ENCODE measurements around the gene NOP58. TPM values are rescaled to one million over a fixed set of nuclear protein-coding genes. Genes with fewer than 3 reads are reported as not detected.
A peak's percentile ranks its signal among the peaks of the same experiment; 100 is the strongest.

Gene NOP58
- total and polyA plus RNA-seq, 2 of the 4 experiments (the other 2 are of a cell fraction): 45.3 to 54.0 TPM

DNA sequence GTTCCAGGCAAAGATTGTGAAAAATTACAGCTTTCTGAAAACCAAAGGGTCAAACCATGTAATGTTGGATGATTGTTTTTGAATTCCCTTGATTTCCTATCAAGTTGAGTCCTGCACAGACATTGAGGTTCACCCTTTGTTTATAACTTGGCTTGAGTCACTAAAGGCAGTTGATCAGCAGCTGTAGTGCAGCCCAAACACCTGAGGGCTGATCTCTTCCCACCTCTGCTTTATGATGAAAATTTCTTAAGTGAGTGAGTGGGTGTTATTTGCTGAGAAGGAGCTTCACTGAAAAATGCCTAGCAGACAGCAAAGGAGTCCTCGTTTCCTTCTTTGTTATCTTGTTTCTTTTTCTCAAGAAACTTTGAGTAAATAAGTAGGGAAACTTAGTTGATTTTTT, 78.6 kb downstream of the NOP58 start:
- BruUV-seq (replicated peaks): no TSS peak
- no peak overlapping the region for H4K5ac ChIP-seq (ENCODE audit: low read depth, low read length)
- no peak overlapping the region for H3K9ac ChIP-seq (ENCODE audit: low read depth, low read length)
- POLR2A ChIA-PET (ENCODE audit: unreplicated experiment): no interaction called here
- no peak overlapping the region for H2AK5ac ChIP-seq (ENCODE audit: low read depth, low read length)
- H3K56ac ChIP-seq (ENCODE audit: extremely low read depth, insufficient read depth, low read length): no peak overlapping the region
- dilution Hi-C loops (cut with HindIII; ENCODE audit: low sequenced_read_pairs, unreplicated experiment): no loop called here
- no peak overlapping the region for H2AK9ac ChIP-seq (replicated peaks; ENCODE audit: low read depth, low read length, poor library complexity)
- CTCF ChIA-PET: interaction anchor here (0.6 kb wide), 1 partner anchor 9 kb away, joined by 3 read pairs; no protein-coding TSS in a partner anchor
- DNase-seq: peak; percentile 45
- no peaks in the 10 kb centered on the region for H3K9me3 ChIP-seq (ENCODE audit: control insufficient read depth, insufficient read depth, low read length)
- no peak overlapping the region for H2BK15ac ChIP-seq (ENCODE audit: low read depth, low read length)
- no peak overlapping the region for H3K4me2 ChIP-seq (ENCODE audit: low read depth, low read length)
- H3K4me3 ChIP-seq (ENCODE audit: insufficient read depth, low read depth, low read length): no peak overlapping the region
- no peak for TF ChIP-seq SMC3 (IDR thresholded peaks at IDR 0.05; ENCODE audit: low read depth, low read length)
- TF ChIP-seq NFE2L2 (IDR thresholded peaks at IDR 0.05; ENCODE audit: low read depth, low read length): no peak
- TF ChIP-seq CTCF (conservative IDR thresholded peaks at IDR 0.05; ENCODE audit: low read depth, low read length): no peak
- TF ChIP-seq MAZ (IDR thresholded peaks at IDR 0.05; ENCODE audit: borderline replicate concordance, low read depth, low read length): no peak
- TF ChIP-seq RFX5 (IDR thresholded peaks at IDR 0.05; ENCODE audit: low read depth, low read length): no peak
- TF ChIP-seq MXI1 (IDR thresholded peaks at IDR 0.05; ENCODE audit: borderline replicate concordance, low read depth, low read length): no peak
- TF ChIP-seq RAD21 (IDR thresholded peaks at IDR 0.05; ENCODE audit: low read length): no peak
- no peak for TF ChIP-seq FOS (IDR thresholded peaks at IDR 0.05; ENCODE audit: low read depth, low read length)
- TF ChIP-seq RCOR1 (IDR thresholded peaks at IDR 0.05; ENCODE audit: insufficient replicate concordance, low read length): no peak
- no peaks in the 10 kb centered on the region for H3K27me3 ChIP-seq (ENCODE audit: control insufficient read depth, insufficient read depth, low read length)
- peaks cover 4% of the 10 kb centered on the region for H3K4me1 ChIP-seq (ENCODE audit: control insufficient read depth, insufficient read depth, low read length)
- no peak overlapping the region for H3K18ac ChIP-seq (ENCODE audit: low read depth, low read length)
- no CpG with 5 or more reads among the region's 1 CpG for WGBS, 2 experiments (ENCODE audit: extremely low coverage in 2 of 2, insufficient read length in 1 of 2)
- no peak overlapping the region for H2BK120ac ChIP-seq (ENCODE audit: low read depth, low read length)
- H2AFZ ChIP-seq (replicated peaks; ENCODE audit: low read length, poor library complexity): no peak overlapping the region
- H4K20me1 ChIP-seq (ENCODE audit: insufficient read depth, low read length): peaks cover 3% of the 10 kb centered on the region; the same call in 1 of the 2 replicates
- H3K23ac ChIP-seq (ENCODE audit: low read depth, low read length): no peak overlapping the region
- no peak for ATAC-seq (ENCODE audit: low read depth)
- no peak overlapping the region for H2BK5ac ChIP-seq (ENCODE audit: low read depth, low read length, poor library complexity, severe bottlenecking)
- no peak overlapping the region for H4K91ac ChIP-seq (ENCODE audit: insufficient read depth, low read depth, low read length)
- no peak overlapping the region for H3K14ac ChIP-seq (replicated peaks; ENCODE audit: low read depth, low read length)
- H4K8ac ChIP-seq (ENCODE audit: low read depth in 2 of 2, low read length in 2 of 2): no peak overlapping the region
- H2BK20ac ChIP-seq (ENCODE audit: low read depth, low read length): no peak overlapping the region
- peaks cover 4% of the 10 kb centered on the region for H3K9me1 ChIP-seq (ENCODE audit: insufficient read depth, low read length)
- H3K79me1 ChIP-seq (ENCODE audit: low read depth in 1 of 2, low read length in 2 of 2): 0 out of 4 replicates have a peak, but pooled peaks cover 0 to 4% of the 10 kb centered on the region in 2 experiments
- no peak overlapping the region for H3K27ac ChIP-seq (ENCODE audit: insufficient read depth, low read length)
- intact Hi-C loops (cut with micrococcal nuclease): no loop called here
- no peak overlapping the region for H3K4ac ChIP-seq (ENCODE audit: low read depth, low read length)
- in situ Hi-C loops (cut with MboI; ENCODE audit: low sequenced_read_pairs): no loop called here
- H3K36me3 ChIP-seq (ENCODE audit: control insufficient read depth, insufficient read depth, low read length): no peaks in the 10 kb centered on the region

Data from IMR-90 (cell line).